Measurements from ENCODE around the gene SLC37A4.
A peak's percentile ranks its signal among the peaks of the same experiment; 100 is the strongest.
"Not testable (repeated sequence)": the region's sequence is repeated elsewhere in the genome, so short reads cannot be mapped to it uniquely, and the experiment has no call there.

The SLC37A4 gene

GRCh38 chr11:119030329-119031047, at the start of gene SLC37A4:
TSS of gene SLC37A4 (minus strand) at chr11:119030877.
- peak; percentile 98 for DNase-seq (ENCODE audit: extremely low read depth in 1 of 2, low read depth in 1 of 2)

- DNase-seq (ENCODE audit: extremely low read depth in 1 of 2, low read depth in 1 of 2), result no peak
These were observed 48.2 kb upstream of the SLC37A4 start for GRCh38 chr11:119078675-119079420.

GRCh38 chr11:119077839-119078238, 47.2 kb upstream of the SLC37A4 start:
- no peak for DNase-seq (ENCODE audit: extremely low read depth in 1 of 2, low read depth in 1 of 2)

DNA sequence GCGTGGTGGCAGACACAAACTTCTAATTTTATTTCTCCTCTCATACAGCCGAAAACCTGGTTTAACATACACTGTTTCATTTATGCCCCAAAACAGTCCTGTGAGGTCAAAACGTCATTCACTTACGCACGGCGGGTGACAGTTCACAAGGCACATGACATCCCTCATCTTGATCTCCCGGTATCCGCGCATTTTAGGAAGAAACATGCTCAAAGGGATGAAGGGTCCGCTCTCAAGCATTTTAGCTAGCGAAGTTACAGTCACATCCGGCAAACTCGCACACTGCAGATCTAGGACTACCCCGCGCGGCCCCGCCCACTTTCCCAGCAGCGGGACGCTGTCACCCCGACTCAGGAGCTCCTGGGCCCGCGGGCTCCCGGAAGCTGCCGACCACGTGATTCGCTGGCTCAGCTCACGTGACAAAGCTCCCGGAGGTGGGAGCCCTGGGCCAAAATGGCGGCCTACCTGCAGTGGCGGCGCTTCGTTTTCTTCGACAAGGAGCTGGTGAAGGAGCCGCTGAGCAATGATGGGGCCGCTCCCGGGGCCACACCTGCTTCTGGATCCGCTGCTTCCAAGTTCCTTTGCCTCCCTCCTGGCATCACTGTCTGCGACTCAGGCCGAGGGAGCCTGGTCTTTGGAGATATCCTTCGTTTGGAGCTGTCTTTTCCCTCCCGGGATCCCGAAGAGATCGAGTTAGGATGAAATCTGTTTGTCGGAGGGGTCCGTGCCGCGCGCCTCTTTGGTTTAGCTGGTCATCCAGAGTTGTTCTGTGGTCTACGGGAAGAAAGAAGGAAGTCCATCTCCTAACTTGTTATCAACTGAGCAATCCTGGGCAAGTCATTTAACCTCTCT, 36.9 kb upstream of the SLC37A4 start, which contains the start of gene VPS11:
VPS11 (plus strand) TSS at position 448 of the 852 bp plus-strand sequence; CDS start at position 454, 6 bp downstream.
- peak; percentile 96 to 97 for DNase-seq (ENCODE audit: extremely low read depth in 1 of 2, low read depth in 1 of 2)

GRCh38 chr11:119065369-119065768, 34.7 kb upstream of the SLC37A4 start:
- DNase-seq (ENCODE audit: extremely low read depth in 1 of 2, low read depth in 1 of 2), result peak in 1 of 2 donors; percentile 18

DNA sequence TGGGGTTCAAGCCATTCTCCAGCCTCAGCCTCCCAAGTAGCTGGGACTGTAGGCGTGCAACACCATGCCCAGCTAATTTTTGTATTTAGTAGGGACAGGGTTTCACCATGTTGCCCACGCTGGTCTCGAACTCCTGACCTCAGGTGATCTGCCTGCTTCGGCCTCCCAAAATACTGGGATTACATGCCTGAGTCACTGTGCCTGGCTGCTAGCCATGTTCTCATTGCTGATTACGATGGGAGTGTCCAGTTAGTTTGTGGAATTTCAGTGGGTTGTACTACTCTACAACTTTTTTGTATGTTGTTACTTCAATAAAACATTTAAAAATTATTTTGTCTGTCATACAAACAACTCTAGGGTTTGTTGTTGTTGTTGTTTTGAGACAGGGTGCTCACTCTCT, 32.1 kb upstream of the SLC37A4 start:
- DNase-seq (ENCODE audit: extremely low read depth in 1 of 2, low read depth in 1 of 2), result no peak

DNA sequence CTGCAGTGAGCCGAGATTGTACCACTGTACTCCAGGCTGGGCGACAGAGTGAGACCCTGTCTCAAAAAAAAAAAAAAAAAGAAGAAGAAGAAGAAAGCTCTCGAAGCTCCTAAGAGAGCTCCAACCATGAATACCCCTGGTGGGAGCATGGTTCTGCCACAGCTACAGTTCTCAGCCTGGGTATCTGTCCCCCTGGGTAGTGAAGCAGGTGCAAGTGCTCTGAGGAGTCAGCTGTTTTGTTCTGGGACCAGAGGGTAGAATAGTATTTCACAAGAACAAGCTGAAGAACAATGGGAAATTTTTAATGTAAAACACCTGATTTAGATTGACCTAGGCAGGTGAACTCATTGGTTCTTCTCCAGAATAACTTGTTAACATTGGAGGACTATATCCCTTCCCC, 30.6 kb upstream of the SLC37A4 start:
- DNase-seq (ENCODE audit: extremely low read depth in 1 of 2, low read depth in 1 of 2), result no peak

GRCh38 chr11:119059128-119059527, 28.5 kb upstream of the SLC37A4 start:
- not testable (repeated sequence) for DNase-seq (ENCODE audit: extremely low read depth in 1 of 2, low read depth in 1 of 2)

- peak; percentile 96 to 97 for DNase-seq (ENCODE audit: extremely low read depth in 1 of 2, low read depth in 1 of 2)
These were observed 26.5 kb upstream of the SLC37A4 start, which contains the start of gene HYOU1 for GRCh38 chr11:119057000-119057769. TSS of gene HYOU1 (minus strand) at chr11:119057205. CDS start at chr11:119056160, 1,045 bp downstream.

DNA sequence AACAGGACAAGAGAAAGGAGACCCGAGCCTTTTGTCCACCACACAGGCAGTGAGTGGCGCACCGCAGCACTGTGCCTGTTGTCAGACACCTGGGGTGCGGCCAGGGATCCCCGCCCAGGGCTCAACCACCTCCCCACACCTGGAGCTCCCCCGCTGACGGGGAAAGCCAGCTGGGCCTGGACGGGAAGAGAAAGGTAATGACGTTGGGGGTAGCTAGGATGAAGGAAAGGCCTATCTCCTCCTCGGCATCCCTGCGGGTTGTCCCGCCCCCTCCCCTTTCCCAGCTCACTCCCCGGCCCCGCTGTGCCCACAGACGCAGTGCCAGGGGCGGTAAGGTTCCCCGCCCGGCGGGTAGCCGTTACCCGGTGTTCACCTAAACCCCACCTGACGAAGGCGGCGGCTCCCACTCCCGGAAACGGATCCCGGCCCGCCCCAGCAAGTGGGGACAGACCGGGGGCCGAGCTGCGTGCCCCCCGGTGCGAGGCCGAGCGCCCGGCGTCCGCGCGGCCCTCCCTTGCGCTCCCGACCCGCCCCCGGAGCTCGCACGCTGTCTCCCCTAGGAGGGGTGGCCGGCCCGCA, 25.8 kb upstream of the SLC37A4 start:
- DNase-seq (ENCODE audit: extremely low read depth in 1 of 2, low read depth in 1 of 2), result no peak

GRCh38 chr11:119055901-119056300, 25.2 kb upstream of the SLC37A4 start:
- DNase-seq (ENCODE audit: extremely low read depth in 1 of 2, low read depth in 1 of 2), result no peak

GRCh38 chr11:119054418-119054817, 23.7 kb upstream of the SLC37A4 start:
- DNase-seq (ENCODE audit: extremely low read depth in 1 of 2, low read depth in 1 of 2), result no peak

GRCh38 chr11:119052163-119052814, 21.6 kb upstream of the SLC37A4 start:
- no peak for DNase-seq (ENCODE audit: extremely low read depth in 1 of 2, low read depth in 1 of 2)

DNA sequence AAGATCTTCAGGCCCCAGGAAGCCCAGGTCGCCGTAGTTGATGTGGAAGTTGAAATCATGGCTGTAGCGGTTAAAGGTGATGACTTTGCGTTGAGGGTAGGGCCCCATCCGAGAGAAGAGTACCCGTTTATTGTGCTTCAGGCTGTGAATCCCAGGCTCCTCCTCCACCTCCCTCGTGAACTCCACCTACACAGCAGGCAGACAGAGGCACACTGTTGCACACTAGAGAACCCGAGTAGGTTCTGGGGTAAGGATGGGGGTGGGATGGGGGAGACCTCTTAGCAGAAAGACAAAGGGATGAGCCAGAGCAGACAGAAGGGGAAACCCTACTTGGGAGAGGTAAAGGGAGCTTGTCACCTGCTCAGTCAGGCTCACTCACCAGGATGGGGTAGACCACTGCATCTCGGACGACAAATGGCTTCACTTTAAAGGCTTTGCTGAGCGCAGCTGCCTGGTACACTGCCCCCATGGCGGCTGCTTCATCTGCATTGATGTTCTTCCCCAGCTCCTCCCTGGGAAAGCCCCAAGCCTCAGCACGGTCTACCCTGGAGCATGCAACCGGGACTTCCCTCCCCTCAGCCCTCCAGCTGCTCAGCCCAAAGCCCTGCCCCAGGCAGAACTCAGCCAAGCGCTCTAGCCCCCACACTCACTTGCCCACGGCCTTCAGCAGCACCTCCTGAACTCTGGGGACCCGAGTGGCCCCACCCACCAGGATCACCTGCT, 20.9 kb upstream of the SLC37A4 start:
- no peak for DNase-seq (ENCODE audit: extremely low read depth in 1 of 2, low read depth in 1 of 2)

GRCh38 chr11:119049081-119049480, 18.4 kb upstream of the SLC37A4 start:
- no peak for DNase-seq (ENCODE audit: extremely low read depth in 1 of 2, low read depth in 1 of 2)

DNA sequence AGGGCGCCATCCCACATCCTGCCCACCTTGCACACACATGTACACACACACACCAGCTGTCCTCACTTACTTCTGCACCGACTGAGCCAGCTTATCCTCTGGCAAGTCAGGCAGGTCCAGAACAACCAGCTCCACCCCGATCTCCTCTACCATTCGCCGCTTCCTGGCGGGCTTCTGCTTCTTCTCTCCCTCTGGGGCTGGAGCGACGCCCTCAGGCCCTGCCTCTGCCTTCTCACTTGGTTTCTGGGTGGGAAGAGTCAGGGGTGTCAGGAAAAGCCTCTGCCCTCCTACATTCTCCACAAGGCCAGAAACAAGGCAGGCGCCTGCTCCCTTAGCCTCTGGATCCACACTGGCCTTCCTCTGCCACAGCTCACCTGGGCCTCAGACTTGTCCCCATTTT, 18.0 kb upstream of the SLC37A4 start:
- no peak for DNase-seq (ENCODE audit: extremely low read depth in 1 of 2, low read depth in 1 of 2)

GRCh38 chr11:119047205-119047604, 16.5 kb upstream of the SLC37A4 start:
- peak in 1 of 2 donors; percentile 25 for DNase-seq (ENCODE audit: extremely low read depth in 1 of 2, low read depth in 1 of 2)

DNA sequence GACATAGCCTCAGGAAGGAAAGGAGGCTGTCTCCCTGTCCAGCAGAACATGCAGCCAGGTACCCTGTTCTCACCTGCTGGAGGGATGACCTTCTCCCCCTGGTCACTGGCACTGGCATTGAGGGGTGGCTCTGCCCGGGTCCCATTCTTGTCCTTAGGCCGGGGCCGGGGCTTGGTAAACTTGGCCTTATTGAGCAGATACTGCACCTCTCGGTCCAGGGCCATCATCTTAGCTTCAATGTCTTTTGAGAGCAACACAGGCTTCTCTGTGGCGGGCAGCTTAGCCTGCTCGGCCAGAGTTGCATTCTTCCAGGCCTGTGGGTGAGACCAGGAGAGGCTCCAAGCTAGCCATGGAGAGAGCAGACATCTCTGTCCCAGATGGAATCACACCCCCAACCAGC, 15.8 kb upstream of the SLC37A4 start:
- no peak for DNase-seq (ENCODE audit: extremely low read depth in 1 of 2, low read depth in 1 of 2)

DNA sequence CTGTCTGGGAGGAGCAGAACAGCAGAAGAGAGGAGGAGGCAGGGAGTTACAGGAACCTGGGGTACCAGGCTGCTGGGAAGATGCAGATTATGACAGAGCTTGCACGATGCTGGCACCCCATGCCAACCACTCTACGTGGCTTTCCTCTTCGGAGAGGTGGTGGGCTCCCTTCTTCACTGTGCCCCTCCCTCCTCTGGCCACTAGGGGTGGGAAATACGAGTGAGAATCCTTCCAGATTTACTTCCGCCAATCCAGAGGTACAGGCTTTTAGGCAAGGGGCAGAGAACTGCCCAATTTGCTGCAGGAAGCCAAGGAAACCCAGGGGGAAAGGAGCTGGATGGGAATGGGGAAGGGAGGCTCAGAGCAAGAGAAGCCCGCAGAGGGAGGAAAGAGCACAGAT, 14.0 kb upstream of the SLC37A4 start:
- no peak for DNase-seq (ENCODE audit: extremely low read depth in 1 of 2, low read depth in 1 of 2)
